RWPE1 (cell line): ENCODE measurements around the gene PHTF2.

Experiments
- CTCF ChIA-PET: fragments of 350-600 bp; sonication (Branson Sonifier 250); formaldehyde crosslinking; extraction: SDS; loops from one replicate; lab custom pipeline; 2021; lab: Yijun Ruan, JAX
- POLR2A ChIA-PET: fragments of 400-600 bp; formaldehyde crosslinking; extraction: SDS; loops from one replicate; lab custom pipeline; 2020; ENCODE audit warnings: antibody characterized with exemption; ENCODE audit not compliant: low non-redundant PET; lab: Yijun Ruan, JAX
- DNase-seq: peaks from one replicate; pipeline ENCODE4 v3.0.0; 2012; ENCODE audit warnings: low spot score
- H3K27ac ChIP-seq: fragments of 450-650 bp; 2 replicates; pipeline ENCODE4 v1.5.1; 2017
- CTCF ChIP-seq: fragments of 450-650 bp; conservative IDR thresholded peaks from 2 replicates; pipeline ENCODE4 v1.5.1; 2017; ENCODE audit warnings: low read depth, mild to moderate bottlenecking

Gene PHTF2

GRCh38 chr7:77904252-77904651, 105.7 kb downstream of the PHTF2 start:
- no peak for TF ChIP-seq CTCF
- CTCF ChIA-PET, result interaction anchor here (1.2 kb wide), 1 partner anchor 64 kb away, joined by 4 read pairs; no protein-coding TSS in a partner anchor
- H3K27ac ChIP-seq, result no peak overlapping the region
- POLR2A ChIA-PET, result no interaction called here
- DNase-seq, result no peak

GRCh38 chr7:77907281-77907680, 108.7 kb downstream of the PHTF2 start:
- no peak for DNase-seq
- POLR2A ChIA-PET, result no interaction called here
- no peak for TF ChIP-seq CTCF
- CTCF ChIA-PET, result interaction anchor here (0.7 kb wide), 1 partner anchor 114 kb away, joined by 3 read pairs; no protein-coding TSS in a partner anchor
- H3K27ac ChIP-seq, result no peak overlapping the region

GRCh38 chr7:77908664-77909063, 110.1 kb downstream of the PHTF2 start:
- TF ChIP-seq CTCF, result no peak
- no peak for DNase-seq
- POLR2A ChIA-PET, result no interaction called here
- H3K27ac ChIP-seq, result no peak overlapping the region
- CTCF ChIA-PET, result interaction anchor here (0.5 to 0.7 kb wide), 4 partner anchors 32 to 1387 kb away, joined by 3 read pairs; no protein-coding TSS in a partner anchor

- no peak for TF ChIP-seq CTCF
- no peak overlapping the region for H3K27ac ChIP-seq
- DNase-seq, result peak; percentile 8
- CTCF ChIA-PET, result no interaction called here
- POLR2A ChIA-PET, result no interaction called here
Observed at GRCh38 chr7:77910124-77910523, 111.6 kb downstream of the PHTF2 start.

- CTCF ChIA-PET, result no interaction called here
- no peak for DNase-seq
- no peak for TF ChIP-seq CTCF
- no peak overlapping the region for H3K27ac ChIP-seq
- POLR2A ChIA-PET, result no interaction called here
Observed at GRCh38 chr7:77912293-77912692, 113.7 kb downstream of the PHTF2 start.

- POLR2A ChIA-PET, result no interaction called here
- DNase-seq, result no peak
- TF ChIP-seq CTCF, result no peak
- CTCF ChIA-PET, result interaction anchor here (0.6 kb wide), 3 partner anchors 17 to 445 kb away, joined by 3 read pairs; no protein-coding TSS in a partner anchor
- no peak overlapping the region for H3K27ac ChIP-seq
Observed at GRCh38 chr7:77913977-77914607, 115.5 kb downstream of the PHTF2 start.
